ENCODE data around the gene ACTR8.

GRCh38 chr3:53856964-53857363 is 25.0 kb downstream of the ACTR8 start:
- TF ChIP-seq CTCF (IDR thresholded peaks at IDR 0.05; ENCODE audit: low read length) (no peak), EZH2 (optimal IDR thresholded peaks at IDR 0.05; ENCODE audit: low read depth, low read length) (no peak), EZH2phosphoT487 (IDR thresholded peaks at IDR 0.05; ENCODE audit: low read length) (no peak)

All from MM.1S (cell line).